ENCODE measurements around the gene PYCARD. TPM values are rescaled to one million over a fixed set of nuclear protein-coding genes. Genes with fewer than 3 reads are reported as not detected.
A peak's percentile ranks its signal among the peaks of the same experiment; 100 is the strongest.

Gene PYCARD
- total RNA-seq, 5 donors from 2014 or later (not counting 1 experiment from before 2014, with no cell fraction given): 16.1 to 40.3 (median 33.4) TPM

DNA sequence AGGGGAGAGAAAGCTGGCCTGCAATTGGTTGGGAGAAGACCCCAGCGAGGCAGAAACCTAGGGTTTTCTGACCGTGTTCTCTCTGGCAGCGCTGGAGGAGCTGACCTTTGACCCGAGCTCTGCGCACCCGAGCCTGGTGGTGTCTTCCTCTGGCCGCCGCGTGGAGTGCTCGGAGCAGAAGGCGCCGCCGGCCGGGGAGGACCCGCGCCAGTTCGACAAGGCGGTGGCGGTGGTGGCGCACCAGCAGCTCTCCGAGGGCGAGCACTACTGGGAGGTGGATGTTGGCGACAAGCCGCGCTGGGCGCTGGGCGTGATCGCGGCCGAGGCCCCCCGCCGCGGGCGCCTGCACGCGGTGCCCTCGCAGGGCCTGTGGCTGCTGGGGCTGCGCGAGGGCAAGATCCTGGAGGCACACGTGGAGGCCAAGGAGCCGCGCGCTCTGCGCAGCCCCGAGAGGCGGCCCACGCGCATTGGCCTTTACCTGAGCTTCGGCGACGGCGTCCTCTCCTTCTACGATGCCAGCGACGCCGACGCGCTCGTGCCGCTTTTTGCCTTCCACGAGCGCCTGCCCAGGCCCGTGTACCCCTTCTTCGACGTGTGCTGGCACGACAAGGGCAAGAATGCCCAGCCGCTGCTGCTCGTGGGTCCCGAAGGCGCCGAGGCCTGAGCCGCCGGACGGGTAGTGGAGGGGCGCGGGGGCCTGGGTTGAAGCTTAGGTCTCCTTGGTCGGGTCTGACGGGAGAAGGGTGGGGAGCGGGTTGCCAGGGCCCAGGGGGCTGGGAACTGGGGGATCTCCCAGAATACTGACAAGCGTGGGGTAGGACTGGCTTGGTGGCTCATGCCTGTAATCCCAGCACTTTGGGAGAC, 21.8 kb upstream of the PYCARD start:
- 95% methylated on average over 71 of the region's 80 CpGs for WGBS (ENCODE audit: insufficient coverage)
- Histone ChIP-seq H3K4me3 (ENCODE audit: control insufficient read depth in 1 of 2, extremely low read depth in 1 of 2, low read length in 1 of 2) (no peak overlapping the region), H3K9me3 (no peaks in the 10 kb centered on the region), H3K4me1 (ENCODE audit: control insufficient read depth in 1 of 2, extremely low read depth in 1 of 2, insufficient read depth in 2 of 2, low read length in 2 of 2) (no peaks in the 10 kb centered on the region), H3K27me3 (replicated peaks in 1 of 2; ENCODE audit: control insufficient read depth in 2 of 2, extremely low read depth in 1 of 2, insufficient read depth in 2 of 2, low read length in 1 of 2) (peaks cover 0 to 20% of the 10 kb centered on the region in 2 experiments), H3K27ac (ENCODE audit: low read length) (no peak overlapping the region), H3K36me3 (ENCODE audit: control insufficient read depth in 2 of 2, extremely low read depth in 1 of 2, insufficient read depth in 1 of 2, low read length in 1 of 2) (no peaks in the 10 kb centered on the region)
- Mint-ChIP-seq H3K4me3 (no peak overlapping the region), H3K4me1 (no peaks in the 10 kb centered on the region), H3K36me3 (no peaks in the 10 kb centered on the region), H3K9me3 (no peaks in the 10 kb centered on the region), H3K27ac (no peak overlapping the region), H3K27me3 (peaks cover 11 to 12% of the 10 kb centered on the region in 2 donors)
- ATAC-seq (replicated peaks in 1 of 4) (no peak), DNase-seq (no peak)
- ChIA-PET CTCF (no interaction called here), POLR2A (no interaction called here)

DNA sequence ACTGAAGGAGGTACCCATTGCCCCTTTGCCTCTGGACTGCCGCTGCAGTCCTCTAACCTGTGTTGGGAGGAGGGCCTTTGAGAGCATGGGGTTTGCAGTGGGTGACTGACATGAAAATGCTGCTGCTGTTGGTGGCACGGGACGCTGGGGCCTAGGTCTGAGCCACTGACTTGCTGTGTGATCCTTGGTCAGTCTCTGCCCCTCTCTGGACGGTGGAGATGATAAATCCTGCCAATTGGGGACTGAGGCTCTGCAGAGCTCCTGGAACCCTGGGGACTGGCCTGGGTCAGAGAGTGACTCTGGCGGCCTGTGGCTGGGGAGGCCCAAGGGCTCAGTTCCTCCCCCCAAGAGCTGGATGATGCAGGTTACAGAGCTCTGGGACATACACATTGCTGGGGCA, 20.5 kb upstream of the PYCARD start:
- Histone ChIP-seq H3K27ac (ENCODE audit: low read length) (no peak overlapping the region), H3K36me3 (ENCODE audit: control insufficient read depth in 2 of 2, extremely low read depth in 1 of 2, insufficient read depth in 1 of 2, low read length in 1 of 2) (no peaks in the 10 kb centered on the region), H3K4me3 (ENCODE audit: control insufficient read depth in 1 of 2, extremely low read depth in 1 of 2, low read length in 1 of 2) (no peak overlapping the region), H3K27me3 (replicated peaks in 1 of 2; ENCODE audit: control insufficient read depth in 2 of 2, extremely low read depth in 1 of 2, insufficient read depth in 2 of 2, low read length in 1 of 2) (peaks cover 0 to 31% of the 10 kb centered on the region in 2 experiments), H3K9me3 (no peaks in the 10 kb centered on the region), H3K4me1 (ENCODE audit: control insufficient read depth in 1 of 2, extremely low read depth in 1 of 2, insufficient read depth in 2 of 2, low read length in 2 of 2) (no peaks in the 10 kb centered on the region)
- Mint-ChIP-seq H3K4me1 (no peaks in the 10 kb centered on the region), H3K9me3 (no peaks in the 10 kb centered on the region), H3K27ac (no peak overlapping the region), H3K4me3 (no peak overlapping the region), H3K36me3 (no peaks in the 10 kb centered on the region), H3K27me3 (peaks cover 22 to 23% of the 10 kb centered on the region in 2 donors)
- no peak for DNase-seq
- CTCF ChIA-PET: no interaction called here
- POLR2A ChIA-PET: interaction anchor here in 1 of 2 donors (0.6 kb wide), 1 partner anchor 48 kb away, joined by 6 read pairs; no protein-coding TSS in a partner anchor
- ATAC-seq (replicated peaks in 1 of 4): no peak
- 95% methylated on average over 5 of the region's 5 CpGs for WGBS (ENCODE audit: insufficient coverage)

DNA sequence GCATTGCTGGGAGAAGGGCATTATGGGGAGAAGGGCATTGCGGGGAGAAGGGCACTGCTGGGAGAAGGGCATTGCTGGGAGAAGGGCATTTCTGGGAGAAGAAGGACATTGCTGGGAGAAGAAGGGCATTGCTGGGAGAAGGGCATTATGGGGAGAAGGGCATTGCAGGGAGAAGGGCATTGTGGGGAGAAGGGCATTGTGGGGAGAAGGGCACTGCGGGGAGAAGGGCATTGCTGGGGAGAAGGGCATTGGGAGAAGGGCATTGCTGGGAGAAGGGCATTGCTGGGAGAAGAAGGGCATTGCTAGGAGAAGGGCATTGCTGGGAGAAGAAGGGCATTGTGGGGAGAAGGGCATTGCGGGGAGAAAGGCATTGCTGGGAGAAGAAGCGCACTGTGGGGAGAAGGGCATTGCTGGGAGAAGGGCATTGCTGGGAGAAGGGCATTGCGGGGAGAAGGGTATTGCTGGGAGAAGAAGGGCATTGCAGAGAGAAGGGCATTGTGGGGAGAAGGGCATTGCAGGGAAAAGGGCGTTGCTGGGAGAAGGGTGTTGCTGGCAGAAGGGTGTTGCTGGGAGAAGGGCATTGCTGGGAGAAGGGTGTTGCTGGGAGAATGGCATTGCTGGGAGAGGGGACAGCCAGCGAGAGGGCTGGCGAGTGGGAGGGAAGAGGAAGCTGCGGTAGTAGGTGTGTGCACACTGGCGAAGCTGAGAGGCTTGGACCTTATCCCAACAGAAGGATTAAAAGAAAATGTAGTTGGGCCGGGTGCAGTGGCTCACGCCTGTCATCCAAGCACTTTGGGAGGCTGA, 19.0 kb upstream of the PYCARD start:
- Mint-ChIP-seq H3K36me3 (no peaks in the 10 kb centered on the region), H3K4me3 (no peak overlapping the region), H3K27ac (no peak overlapping the region), H3K4me1 (peaks cover 5 to 6% (median 6%) of the 10 kb centered on the region in 3 donors), H3K9me3 (no peaks in the 10 kb centered on the region), H3K27me3 (peaks cover 31 to 36% of the 10 kb centered on the region in 2 donors)
- no peak for DNase-seq
- ChIA-PET POLR2A (no interaction called here), CTCF (no interaction called here)
- Histone ChIP-seq H3K4me3 (ENCODE audit: control insufficient read depth in 1 of 2, extremely low read depth in 1 of 2, low read length in 1 of 2) (no peak overlapping the region), H3K4me1 (ENCODE audit: control insufficient read depth in 1 of 2, extremely low read depth in 1 of 2, insufficient read depth in 2 of 2, low read length in 2 of 2) (peaks cover 0 to 8% of the 10 kb centered on the region in 2 experiments), H3K9me3 (no peaks in the 10 kb centered on the region), H3K27me3 (replicated peaks in 1 of 2; ENCODE audit: control insufficient read depth in 2 of 2, extremely low read depth in 1 of 2, insufficient read depth in 2 of 2, low read length in 1 of 2) (peaks cover 0 to 46% of the 10 kb centered on the region in 2 experiments), H3K36me3 (ENCODE audit: control insufficient read depth in 2 of 2, extremely low read depth in 1 of 2, insufficient read depth in 1 of 2, low read length in 1 of 2) (no peaks in the 10 kb centered on the region), H3K27ac (ENCODE audit: low read length) (no peak overlapping the region)
- 77% methylated on average over 12 of the region's 12 CpGs for WGBS (ENCODE audit: insufficient coverage)
- ATAC-seq (replicated peaks in 1 of 4): no peak

DNA sequence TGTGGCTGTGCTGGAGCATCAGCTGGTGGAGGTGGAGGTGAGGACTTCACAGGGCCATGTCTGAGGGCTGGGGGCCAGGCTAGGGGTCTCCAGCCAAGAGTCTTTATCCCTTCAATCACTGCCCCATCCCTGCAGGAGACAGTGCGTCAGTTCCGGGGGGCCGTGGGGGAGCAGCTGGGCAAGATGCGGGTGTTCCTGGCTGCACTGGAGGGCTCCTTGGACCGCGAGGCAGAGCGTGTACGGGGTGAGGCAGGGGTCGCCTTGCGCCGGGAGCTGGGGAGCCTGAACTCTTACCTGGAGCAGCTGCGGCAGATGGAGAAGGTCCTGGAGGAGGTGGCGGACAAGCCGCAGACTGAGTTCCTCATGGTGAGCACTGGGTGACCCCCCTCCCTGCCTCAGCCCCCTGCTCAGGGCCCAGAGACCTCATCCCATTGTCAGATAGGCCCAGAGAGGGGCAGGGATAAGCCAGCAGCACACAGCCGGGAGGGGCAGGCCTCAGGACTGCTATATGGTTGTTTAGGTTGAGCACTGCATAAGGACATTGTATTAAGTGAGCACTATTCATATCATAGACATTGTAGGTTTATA, 16.7 kb upstream of the PYCARD start:
- no peak overlapping the region for H3K27ac ChIP-seq (ENCODE audit: low read length)
- WGBS (ENCODE audit: insufficient coverage): 89% methylated on average over 8 of the region's 15 CpGs
- no peaks in the 10 kb centered on the region for H3K9me3 Mint-ChIP-seq
- ChIA-PET POLR2A (interaction anchor here in 1 of 2 donors (0.7 kb wide), 1 partner anchor 19 kb away, joined by 6 read pairs; no protein-coding TSS in a partner anchor), CTCF (no interaction called here)
- peaks cover 36 to 50% of the 10 kb centered on the region in 2 donors for H3K27me3 Mint-ChIP-seq
- peaks cover 16 to 19% (median 17%) of the 10 kb centered on the region in 3 donors for H3K4me1 Mint-ChIP-seq
- H3K4me3 Mint-ChIP-seq: no peak overlapping the region
- peaks cover 0 to 26% of the 10 kb centered on the region in 2 experiments for H3K4me1 ChIP-seq (ENCODE audit: control insufficient read depth in 1 of 2, extremely low read depth in 1 of 2, insufficient read depth in 2 of 2, low read length in 2 of 2)
- no peaks in the 10 kb centered on the region for H3K36me3 ChIP-seq (ENCODE audit: control insufficient read depth in 2 of 2, extremely low read depth in 1 of 2, insufficient read depth in 1 of 2, low read length in 1 of 2)
- H3K4me3 ChIP-seq (ENCODE audit: control insufficient read depth in 1 of 2, extremely low read depth in 1 of 2, low read length in 1 of 2): no peak overlapping the region
- no peak for ATAC-seq (replicated peaks in 1 of 4)
- H3K9me3 ChIP-seq: no peaks in the 10 kb centered on the region
- DNase-seq: no peak
- H3K27ac Mint-ChIP-seq: peak overlapping the region in 1 of 2 donors; percentile 55
- H3K27me3 ChIP-seq (replicated peaks in 1 of 2; ENCODE audit: control insufficient read depth in 2 of 2, extremely low read depth in 1 of 2, insufficient read depth in 2 of 2, low read length in 1 of 2): peaks cover 0 to 66% of the 10 kb centered on the region in 2 experiments
- H3K36me3 Mint-ChIP-seq: no peaks in the 10 kb centered on the region

DNA sequence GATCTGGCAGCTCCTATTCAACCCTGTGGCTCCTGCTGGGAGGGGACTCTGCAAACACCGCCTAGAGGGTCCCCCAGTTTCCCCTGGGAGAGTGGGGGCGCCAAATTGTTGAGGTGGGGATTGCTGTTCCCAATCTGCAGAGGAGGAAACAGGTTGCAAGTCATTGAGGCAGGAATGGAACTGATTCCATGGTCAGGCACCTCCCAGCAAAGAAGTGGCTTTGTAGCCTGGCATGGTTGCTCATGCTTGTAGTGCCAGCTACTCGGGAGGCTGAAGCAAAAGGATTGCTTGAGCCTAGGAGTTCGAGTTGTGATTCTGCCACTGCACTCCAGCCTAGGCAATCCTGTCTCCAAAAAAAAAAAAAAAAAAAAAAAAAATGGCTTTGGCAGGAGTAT, 14.6 kb upstream of the PYCARD start:
- no peaks in the 10 kb centered on the region for H3K36me3 Mint-ChIP-seq
- H3K27ac Mint-ChIP-seq: no peak overlapping the region
- H3K27me3 ChIP-seq (replicated peaks in 1 of 2; ENCODE audit: control insufficient read depth in 2 of 2, extremely low read depth in 1 of 2, insufficient read depth in 2 of 2, low read length in 1 of 2): peaks cover 0 to 75% of the 10 kb centered on the region in 2 experiments
- no peak overlapping the region for H3K27ac ChIP-seq (ENCODE audit: low read length)
- H3K27me3 Mint-ChIP-seq: peaks cover 39 to 61% of the 10 kb centered on the region in 2 donors
- peak overlapping the region; percentile 65 to 74 (median 70) for H3K4me3 Mint-ChIP-seq
- 41% methylated on average over 3 of the region's 4 CpGs for WGBS (ENCODE audit: insufficient coverage)
- H3K4me3 ChIP-seq (ENCODE audit: control insufficient read depth in 1 of 2, extremely low read depth in 1 of 2, low read length in 1 of 2): peak overlapping the region; percentile 23 to 39
- no peaks in the 10 kb centered on the region for H3K9me3 Mint-ChIP-seq
- peaks cover 16 to 19% (median 17%) of the 10 kb centered on the region in 3 donors for H3K4me1 Mint-ChIP-seq
- ChIA-PET CTCF (interaction anchor here (0.6 to 1.0 kb wide), 3 partner anchors 9 to 1212 kb away, joined by 3 to 6 read pairs (median 4); no protein-coding TSS in a partner anchor), POLR2A (no interaction called here)
- peaks cover 0 to 26% of the 10 kb centered on the region in 2 experiments for H3K4me1 ChIP-seq (ENCODE audit: control insufficient read depth in 1 of 2, extremely low read depth in 1 of 2, insufficient read depth in 2 of 2, low read length in 2 of 2)
- H3K36me3 ChIP-seq (ENCODE audit: control insufficient read depth in 2 of 2, extremely low read depth in 1 of 2, insufficient read depth in 1 of 2, low read length in 1 of 2): no peaks in the 10 kb centered on the region
- ATAC-seq (replicated peaks in 1 of 4): no peak
- DNase-seq: no peak
- H3K9me3 ChIP-seq: no peaks in the 10 kb centered on the region

Measured in T-cell (primary cell).